Epithelial cell of esophagus (primary cell): ENCODE results near the gene CHRDL1.

Experiments
- DNase-seq: peaks from one replicate; pipeline ENCODE4 v3.0.0; 2010; ENCODE audit warnings: low read depth
- H3K4me3 ChIP-seq: 2 replicates; pipeline ENCODE4 v1.5.1; 2011; ENCODE audit warnings: mild to moderate bottlenecking, low read length, control low read depth
- CTCF ChIP-seq: IDR thresholded peaks from 2 replicates; pipeline ENCODE4 v1.5.1; 2011; ENCODE audit warnings: low read depth, mild to moderate bottlenecking, low read length, control low read depth, inconsistent platforms; ENCODE audit not compliant: insufficient read depth; ENCODE audit errors: missing control alignments

The CHRDL1 gene

GRCh38 chrX:110699109-110699508 lies 96.5 kb downstream of the CHRDL1 start:
- DNase-seq = peak; percentile 1
- no peak for TF ChIP-seq CTCF

GRCh38 chrX:110698696-110699095 lies 96.9 kb downstream of the CHRDL1 start:
- no peak overlapping the region for H3K4me3 ChIP-seq
- DNase-seq = no peak
- no peak for TF ChIP-seq CTCF

More at GRCh38 chrX:110699109-110699508, 96.5 kb downstream of the CHRDL1 start:
- no peak overlapping the region for H3K4me3 ChIP-seq

- H3K4me3 ChIP-seq = no peak overlapping the region
- DNase-seq = no peak
- TF ChIP-seq CTCF = no peak
Measured at GRCh38 chrX:110692866-110693265, 102.8 kb downstream of the CHRDL1 start.

GRCh38 chrX:110691446-110691845 lies 104.2 kb downstream of the CHRDL1 start:
- no peak overlapping the region for H3K4me3 ChIP-seq
- peak; percentile 0 for DNase-seq
- TF ChIP-seq CTCF = no peak

GRCh38 chrX:110684653-110685052 lies 111.0 kb downstream of the CHRDL1 start:
- H3K4me3 ChIP-seq = no peak overlapping the region
- peak; percentile 51 for DNase-seq
- TF ChIP-seq CTCF = no peak

- no peak for DNase-seq
- TF ChIP-seq CTCF = no peak
- no peak overlapping the region for H3K4me3 ChIP-seq
Measured at GRCh38 chrX:110683925-110684324, 111.7 kb downstream of the CHRDL1 start.

GRCh38 chrX:110678591-110678990 lies 117.0 kb downstream of the CHRDL1 start:
- no peak overlapping the region for H3K4me3 ChIP-seq
- TF ChIP-seq CTCF = no peak
- no peak for DNase-seq
